OCI-LY1 (cell line): ENCODE data around the gene TRIM72.

Source experiments
- H2AFZ ChIP-seq: fragments of 200-600 bp; sonication (generic), shearing (Covaris generic); 2 replicates; pipeline ENCODE4 v1.6.0; 2014; ENCODE audit warnings: antibody characterized with exemption, mild to moderate bottlenecking, low read length
- H3F3A ChIP-seq: fragments of 200-600 bp; sonication (generic), shearing (Covaris generic); 2 replicates; pipeline ENCODE4 v1.6.0; 2014; ENCODE audit warnings: mild to moderate bottlenecking, antibody characterized with exemption, low read length, moderate library complexity; ENCODE audit not compliant: insufficient read depth
- H3K27ac ChIP-seq: fragments of 200-600 bp; sonication (generic); 2 replicates; pipeline ENCODE4 v1.5.1; 2014; ENCODE audit warnings: low read length, mixed run types, mild to moderate bottlenecking, low read depth; ENCODE audit not compliant: poor library complexity, severe bottlenecking
- H3K27me3 ChIP-seq: fragments of 200-600 bp; sonication (generic); 2 replicates; pipeline ENCODE4 v1.6.0; 2014; ENCODE audit warnings: antibody characterized with exemption, mild to moderate bottlenecking, low read length, moderate library complexity; ENCODE audit not compliant: insufficient read depth
- H3K36me3 ChIP-seq: fragments of 200-600 bp; sonication (generic); 2 replicates; pipeline ENCODE4 v1.6.1; 2014; ENCODE audit warnings: mild to moderate bottlenecking, antibody characterized with exemption, low read length, moderate library complexity, mixed read lengths; ENCODE audit not compliant: insufficient read depth
- H3K4me1 ChIP-seq: fragments of 200-600 bp; sonication (generic); 2 replicates; pipeline ENCODE4 v1.5.1; 2014; ENCODE audit warnings: mild to moderate bottlenecking, low read length, moderate library complexity; ENCODE audit not compliant: insufficient read depth, severe bottlenecking
- H3K4me2 ChIP-seq: fragments of 200-600 bp; sonication (generic), shearing (Covaris generic); 2 replicates; pipeline ENCODE4 v1.6.1; 2014; ENCODE audit warnings: low read length
- H3K4me3 ChIP-seq: fragments of 200-600 bp; sonication (generic); 2 replicates; pipeline ENCODE4 v1.5.1; 2014; ENCODE audit warnings: low read length, low read depth, mild to moderate bottlenecking, mixed read lengths; ENCODE audit not compliant: poor library complexity, severe bottlenecking
- H3K79me2 ChIP-seq: fragments of 200-600 bp; shearing (Covaris generic); 2 replicates; pipeline ENCODE4 v1.6.1; 2016; ENCODE audit warnings: mixed run types, low read length, mixed read lengths; ENCODE audit not compliant: insufficient read depth
- H3K9ac ChIP-seq: fragments of 200-600 bp; sonication (generic), shearing (Covaris generic); 2 replicates; pipeline ENCODE4 v1.6.1; 2014; ENCODE audit warnings: mild to moderate bottlenecking, low read length, mixed read lengths
- H3K9me2 ChIP-seq: fragments of 200-600 bp; sonication (generic), shearing (Covaris generic); 2 replicates; pipeline ENCODE4 v1.6.1; 2014; ENCODE audit warnings: low read depth, mild to moderate bottlenecking, low read length, mixed read lengths
- H3K9me3 ChIP-seq: fragments of 200-600 bp; shearing (Covaris generic); 2 replicates; pipeline ENCODE4 v1.6.1; 2014; ENCODE audit warnings: low read length, mixed read lengths
- H4K20me1 ChIP-seq: fragments of 200-600 bp; sonication (generic), shearing (Covaris generic); 2 replicates; pipeline ENCODE4 v1.6.0; 2016; ENCODE audit warnings: mild to moderate bottlenecking, low read length; ENCODE audit not compliant: insufficient read depth
- CTCF ChIP-seq: fragments of 200-600 bp; sonication (generic), shearing (Covaris generic); IDR thresholded peaks from 2 replicates; pipeline ENCODE4 v1.5.1; 2017; ENCODE audit warnings: mild to moderate bottlenecking, antibody characterized with exemption, low read length, moderate library complexity, mixed read lengths
- EZH2 ChIP-seq: fragments of 200-600 bp; sonication (generic), shearing (Covaris generic); IDR thresholded peaks from 2 replicates; pipeline ENCODE4 v1.8.0; 2017; ENCODE audit warnings: borderline replicate concordance, mixed run types, mild to moderate bottlenecking, antibody characterized with exemption, low read length, moderate library complexity, mixed read lengths

The TRIM72 gene

GRCh38 chr16:31202414-31203375 is 11.2 kb upstream of the TRIM72 start, which contains the start of gene PYCARD:
PYCARD (minus strand) TSS chr16:31202760; CDS start chr16:31202690, 70 bp downstream.
- H2AFZ ChIP-seq: no peak within 1 kb of the TSS
- no peak for TF ChIP-seq EZH2
- no peak for TF ChIP-seq CTCF
- no peaks in the 10 kb centered on the region for H3K27me3 ChIP-seq
- H3K4me3 ChIP-seq: peak within 1 kb of the TSS; percentile 72
- no peaks in the 10 kb centered on the region for H3K9me3 ChIP-seq
- H3K79me2 ChIP-seq: no peaks in the 10 kb centered on the region
- H3K27ac ChIP-seq: peak within 1 kb of the TSS; percentile 3
- no peaks in the 10 kb centered on the region for H4K20me1 ChIP-seq
- no peaks in the 10 kb centered on the region for H3K9me2 ChIP-seq
- peak within 1 kb of the TSS; percentile 66 for H3K9ac ChIP-seq
- H3K36me3 ChIP-seq: peaks cover 13% of the 10 kb centered on the region; the same call in 1 of the 2 replicates
- peak within 1 kb of the TSS; percentile 87 for H3K4me2 ChIP-seq
- peaks cover 25% of the 10 kb centered on the region for H3K4me1 ChIP-seq
- 0 out of 2 replicates have a peak, but pooled peaks cover 17% of the 10 kb centered on the region for H3F3A ChIP-seq

- Histone ChIP-seq H3K27me3 (peaks cover 8% of the 10 kb centered on the region; the same call in 1 of the 2 replicates), H3K27ac (no peak overlapping the region), H3K4me3 (no peak overlapping the region), H3K9me2 (no peaks in the 10 kb centered on the region), H3F3A (0 out of 2 replicates have a peak, but pooled peaks cover 12% of the 10 kb centered on the region), H3K79me2 (no peaks in the 10 kb centered on the region), H3K4me1 (peaks cover 25% of the 10 kb centered on the region), H4K20me1 (no peaks in the 10 kb centered on the region), H3K36me3 (no peaks in the 10 kb centered on the region), H3K9me3 (no peaks in the 10 kb centered on the region), H3K4me2 (no peak overlapping the region), H3K9ac (no peak overlapping the region), H2AFZ (no peak overlapping the region)
- TF ChIP-seq EZH2 (no peak), CTCF (no peak)
These were observed 8.8 kb upstream of the TRIM72 start for GRCh38 chr16:31204871-31205666.

GRCh38 chr16:31206776-31207175 is 7.1 kb upstream of the TRIM72 start:
- Histone ChIP-seq H3K9ac (no peak overlapping the region), H3K27ac (no peak overlapping the region), H2AFZ (no peak overlapping the region), H4K20me1 (no peaks in the 10 kb centered on the region), H3K36me3 (no peaks in the 10 kb centered on the region), H3K4me1 (peaks cover 12% of the 10 kb centered on the region), H3K4me2 (no peak overlapping the region), H3K4me3 (no peak overlapping the region), H3K9me3 (no peaks in the 10 kb centered on the region), H3K79me2 (no peaks in the 10 kb centered on the region), H3K9me2 (no peaks in the 10 kb centered on the region), H3K27me3 (peaks cover 8% of the 10 kb centered on the region; the same call in 1 of the 2 replicates), H3F3A (no peaks in the 10 kb centered on the region)
- TF ChIP-seq EZH2 (no peak), CTCF (no peak)
